Activated CD4-positive, alpha-beta T cell treated with anti-CD3 and anti-CD28 coated beads, Interleukin-10, Interleukin-2, amounts not matched to agents 100 ng/mL and 50 ng/mL, durations not matched to agents 16 hours and 8 hours (primary cell): ENCODE data around the gene TMEM225B.
"Not testable (repeated sequence)": the region's sequence is repeated elsewhere in the genome, so short reads cannot be mapped to it uniquely, and the experiment has no call there.

Experiments used
- DNase-seq: peaks from one replicate; pipeline ENCODE4 v3.0.0-alpha.2; 2020

TMEM225B gene, protein sequence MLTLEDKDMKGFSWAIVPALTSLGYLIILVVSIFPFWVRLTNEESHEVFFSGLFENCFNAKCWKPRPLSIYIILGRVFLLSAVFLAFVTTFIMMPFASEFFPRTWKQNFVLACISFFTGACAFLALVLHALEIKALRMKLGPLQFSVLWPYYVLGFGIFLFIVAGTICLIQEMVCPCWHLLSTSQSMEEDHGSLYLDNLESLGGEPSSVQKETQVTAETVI

DNA sequence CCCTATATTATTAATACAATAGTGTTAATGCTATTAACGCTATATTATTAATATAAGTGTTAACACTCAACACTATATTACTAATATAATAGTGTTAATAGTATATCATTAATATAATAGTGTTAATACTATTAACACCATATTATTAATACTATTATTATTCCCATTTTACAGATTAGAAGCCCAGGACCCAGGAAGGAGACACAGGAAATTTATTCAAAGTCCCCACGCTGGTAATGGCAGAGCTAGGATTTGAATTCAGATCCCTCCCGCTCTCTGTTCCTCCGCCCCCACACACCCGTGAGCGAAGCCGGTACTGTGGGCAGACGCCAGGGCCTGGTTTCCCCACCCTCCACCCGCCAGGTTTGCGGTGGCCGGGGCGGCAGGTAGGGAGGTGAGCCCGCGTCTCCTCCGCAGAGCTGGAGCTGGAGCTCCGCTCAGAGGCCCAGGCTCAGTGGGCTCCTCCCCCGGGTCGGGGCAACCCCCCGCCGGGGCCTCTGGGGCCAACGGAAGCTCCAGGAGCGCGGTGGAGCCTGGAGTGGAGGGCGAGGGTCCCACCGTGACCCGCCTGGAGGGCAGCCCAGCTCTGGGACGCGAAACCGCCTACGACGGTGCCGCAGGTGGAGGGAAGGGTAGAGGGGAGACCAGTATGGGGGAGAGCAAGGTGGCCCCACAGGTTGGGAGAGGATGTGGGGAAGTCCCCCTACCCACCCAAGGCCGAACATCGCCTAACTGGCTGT, at the start of gene TMEM225B:
TSS of gene TMEM225B (plus strand) at position 506 of the 740 bp plus-strand sequence. CDS start 6,122 bp downstream, outside the sequence.
- DNase-seq, result no peak

DNA sequence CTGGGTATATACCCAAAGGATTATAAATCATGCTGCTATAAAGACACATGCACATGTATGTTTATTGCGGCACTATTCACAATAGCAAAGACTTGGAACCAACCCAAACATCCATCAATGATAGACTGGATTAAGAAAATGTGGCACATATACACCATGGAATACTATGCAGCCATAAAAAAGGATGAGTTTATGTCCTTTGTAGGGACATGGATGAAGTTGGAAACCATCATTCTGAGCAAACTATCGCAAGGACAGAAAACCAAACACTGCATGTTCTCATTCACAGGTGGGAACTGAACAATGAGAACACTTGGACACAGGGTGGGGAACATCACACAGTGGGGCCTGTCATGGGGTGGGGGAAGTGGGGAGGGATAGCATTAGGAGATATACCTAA, 48.5 kb upstream of the TMEM225B start:
- DNase-seq, result not testable (repeated sequence)

DNA sequence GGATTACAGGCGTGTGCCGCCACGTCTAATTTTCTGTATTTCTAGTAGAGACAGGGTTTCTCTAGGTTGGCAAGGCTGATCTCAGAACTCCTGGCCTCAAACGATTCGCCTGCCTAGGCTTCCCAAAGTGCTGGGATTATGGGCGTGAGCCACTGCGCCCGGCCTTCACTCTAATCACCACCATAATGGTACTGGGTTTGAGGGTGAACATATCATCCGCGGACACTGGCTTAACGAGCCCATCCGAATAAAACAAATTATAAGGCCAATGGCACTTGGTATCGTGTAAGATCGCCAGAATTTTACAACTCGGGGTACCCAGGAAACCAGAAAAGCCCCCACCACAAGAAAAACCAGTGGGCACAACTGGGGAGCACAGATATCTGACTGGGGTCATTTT, 46.7 kb upstream of the TMEM225B start:
- no peak for DNase-seq

DNA sequence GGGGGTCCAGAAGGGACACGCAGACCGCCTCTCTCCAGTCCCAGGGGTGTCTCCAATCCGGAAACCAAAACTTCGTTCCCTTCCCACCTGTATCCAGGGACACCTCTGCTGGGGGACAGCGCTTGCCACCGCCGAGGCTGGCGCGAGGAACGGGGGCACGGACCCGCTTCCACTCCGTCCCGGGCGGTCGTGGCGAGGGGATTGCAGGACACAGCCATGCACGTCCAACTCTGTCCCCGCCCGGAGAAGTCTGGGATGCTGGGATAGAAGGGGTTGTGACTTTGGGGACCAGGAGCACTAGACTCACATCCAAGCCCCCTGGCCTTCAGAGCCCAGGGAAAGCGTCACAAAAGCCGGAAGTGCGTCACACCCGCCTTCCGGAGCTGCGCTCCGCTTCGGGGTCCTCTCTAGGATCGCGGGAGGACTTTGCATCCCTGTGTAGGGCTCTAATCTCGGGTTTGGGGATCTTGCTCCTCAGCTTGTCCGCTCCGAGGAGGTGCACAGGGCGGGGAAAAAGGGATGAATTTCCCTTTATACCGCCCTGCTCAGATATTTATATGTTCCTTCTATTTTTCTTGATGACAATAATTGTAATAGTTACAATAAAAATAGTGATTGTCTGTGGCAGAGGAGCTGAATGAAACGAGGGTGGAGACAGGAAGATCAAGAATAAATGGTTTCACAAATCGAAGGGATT, 46.2 kb upstream of the TMEM225B start, which contains the start of gene FAM200A:
TSS of gene FAM200A (minus strand) at position 348 of the 697 bp plus-strand sequence. CDS start 3,707 bp downstream, outside the sequence.
- peak; percentile 90 for DNase-seq

DNA sequence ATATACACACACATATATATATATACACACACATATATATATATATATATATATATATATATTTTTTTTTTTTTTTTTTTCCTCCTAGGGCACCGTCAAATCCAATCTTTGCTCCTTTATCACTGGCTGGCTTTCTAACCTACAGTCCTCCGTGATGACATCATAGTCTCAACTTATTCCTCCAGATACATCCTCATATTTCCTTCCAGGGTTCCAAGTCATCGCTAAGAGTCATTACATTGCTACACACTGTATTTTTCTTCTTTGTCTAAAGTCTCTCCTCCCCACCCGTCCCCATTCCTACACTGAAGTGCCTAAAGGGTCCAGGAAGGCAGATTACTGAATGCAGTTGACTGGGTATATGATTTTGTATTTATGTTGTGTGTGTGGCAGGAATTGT, 45.0 kb upstream of the TMEM225B start:
- no peak for DNase-seq

DNA sequence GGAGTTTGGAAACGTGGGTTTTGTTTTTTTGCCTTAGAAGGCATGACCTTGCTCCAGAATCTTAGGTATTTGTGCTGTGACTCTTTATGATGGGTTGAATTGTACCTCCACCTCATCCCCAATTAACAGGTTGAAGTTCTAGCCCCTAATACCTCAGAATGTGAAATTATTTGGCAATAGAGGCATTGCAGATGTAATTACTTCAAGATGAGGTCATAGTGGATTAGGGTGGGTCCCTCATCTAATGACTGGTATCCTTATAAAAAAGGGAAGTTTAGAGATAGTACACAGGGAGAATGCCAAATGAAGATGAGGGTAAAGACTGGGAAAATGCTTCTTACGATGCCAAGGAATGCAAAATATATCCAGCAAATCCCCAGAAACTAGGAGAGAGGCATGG, 43.1 kb upstream of the TMEM225B start:
- no peak for DNase-seq

DNA sequence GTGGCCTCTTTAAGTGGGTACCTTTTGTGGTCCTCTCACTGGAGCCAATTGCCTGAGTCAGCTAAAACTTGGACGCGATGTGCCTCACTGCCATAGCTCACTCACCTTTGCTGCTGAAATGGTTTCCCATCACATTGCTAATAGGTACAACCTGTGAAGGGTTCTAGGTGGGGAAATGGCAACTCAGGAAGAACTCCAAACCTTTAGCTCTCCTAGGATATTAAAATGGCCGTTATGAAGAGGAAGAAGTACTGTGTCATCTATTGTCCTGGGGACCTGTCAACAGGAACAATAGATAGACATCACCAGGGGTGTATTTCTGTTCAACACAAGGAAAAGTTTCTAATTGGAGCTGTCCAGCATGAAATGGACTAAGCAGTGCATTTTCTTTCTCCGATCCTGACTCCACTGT, 40.9 kb upstream of the TMEM225B start:
- DNase-seq, result no peak

DNA sequence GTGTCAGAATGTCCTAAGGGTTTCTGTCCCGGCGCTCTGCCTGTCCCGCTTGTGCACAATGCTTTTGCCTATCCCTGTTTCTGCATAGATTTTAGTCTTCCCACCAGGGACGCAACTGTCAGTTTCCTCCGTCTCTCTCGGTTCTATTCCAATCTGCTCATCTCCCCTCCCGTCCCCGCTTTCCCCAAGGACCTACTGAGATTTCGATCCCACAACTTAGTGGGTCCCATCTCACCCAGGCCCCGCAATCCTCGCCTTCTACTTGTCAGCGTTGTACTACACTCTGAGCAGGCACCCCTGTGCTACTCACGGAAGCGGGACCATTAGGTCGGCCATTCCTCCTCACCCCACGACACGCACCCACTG, 40.1 kb upstream of the TMEM225B start:
- peak; percentile 5 for DNase-seq

DNA sequence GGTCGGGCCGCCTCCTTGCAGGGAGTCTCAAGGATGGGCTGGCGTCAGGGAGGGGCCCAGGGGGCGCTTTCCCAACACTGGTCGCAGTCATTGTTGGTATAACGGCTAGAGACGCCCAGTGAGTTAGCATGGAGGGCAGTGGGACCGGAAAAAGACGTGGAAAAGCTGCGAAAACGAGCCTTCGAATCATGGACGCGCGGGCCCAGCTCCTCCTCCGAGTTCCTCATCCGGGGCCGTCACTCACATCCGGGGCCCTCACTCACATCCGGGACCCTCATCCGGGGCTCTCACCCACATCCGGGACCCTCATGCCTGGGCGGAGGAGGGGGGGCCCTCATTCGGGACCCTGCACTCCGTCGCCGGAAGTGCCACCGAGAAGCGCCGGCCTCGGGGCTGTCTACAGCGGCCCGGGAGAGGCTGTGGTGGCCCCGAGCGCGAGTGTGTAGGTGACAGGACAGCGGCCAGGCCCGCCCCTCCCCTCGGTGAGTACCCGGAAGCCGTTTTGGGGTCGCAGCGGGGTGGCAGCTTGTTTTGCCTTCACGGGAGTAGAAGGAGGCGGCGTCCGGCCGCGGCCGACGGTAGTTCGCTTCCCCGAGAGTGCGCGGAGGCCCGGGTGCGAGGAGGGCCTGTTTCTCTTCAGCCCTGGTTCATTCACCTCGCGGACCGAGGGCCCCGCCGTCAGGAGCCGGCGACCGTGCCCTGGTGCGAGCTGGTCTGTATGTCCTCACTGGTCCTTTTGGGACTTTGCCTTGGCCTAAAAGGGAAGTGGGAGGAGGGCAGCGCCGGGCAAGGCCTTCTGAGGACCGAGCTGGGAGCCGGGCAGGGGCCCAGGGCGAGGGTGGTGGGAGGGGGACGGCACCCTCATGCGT, 39.5 kb upstream of the TMEM225B start, which contains the start of gene ZNF655:
TSS of gene ZNF655 (plus strand) at position 337 of the 869 bp plus-strand sequence. CDS start 1,918 bp downstream, outside the sequence.
- DNase-seq, result peak; percentile 89

DNA sequence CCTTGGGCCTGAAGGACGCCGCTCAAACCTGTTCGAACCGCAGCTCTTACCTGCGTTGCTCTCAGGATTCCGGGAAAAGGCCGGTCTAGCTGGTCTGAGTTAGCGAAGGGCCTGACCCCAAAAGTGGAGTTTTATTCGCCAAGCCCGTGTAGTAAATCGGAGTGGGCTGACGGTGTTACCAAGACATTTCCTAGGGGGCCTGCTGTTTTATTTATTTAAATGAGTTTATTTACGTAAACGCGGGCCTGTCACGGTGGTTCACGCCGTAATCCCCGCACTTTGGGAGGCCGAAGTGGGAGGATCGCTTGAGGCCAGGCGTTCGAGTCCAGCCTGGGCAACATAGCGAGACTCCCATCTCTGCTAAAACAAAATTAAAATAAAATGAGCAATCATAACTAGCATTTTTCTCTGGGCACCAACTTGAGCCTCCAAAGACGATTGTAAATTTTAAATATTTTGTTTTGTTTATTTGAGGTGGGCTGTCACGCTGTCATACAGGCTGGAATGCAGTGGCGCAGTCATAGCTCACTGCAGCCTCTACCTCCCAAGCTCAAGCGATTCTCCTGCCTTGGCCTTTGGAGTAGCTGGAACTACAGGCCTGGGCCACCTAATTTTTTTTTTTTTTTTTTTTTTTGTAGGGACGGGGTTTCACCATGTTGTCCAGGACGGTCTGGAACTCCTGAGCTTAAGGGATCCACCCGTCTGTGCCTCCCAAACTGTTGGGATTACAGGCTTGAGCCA, 38.7 kb upstream of the TMEM225B start:
- no peak for DNase-seq

DNA sequence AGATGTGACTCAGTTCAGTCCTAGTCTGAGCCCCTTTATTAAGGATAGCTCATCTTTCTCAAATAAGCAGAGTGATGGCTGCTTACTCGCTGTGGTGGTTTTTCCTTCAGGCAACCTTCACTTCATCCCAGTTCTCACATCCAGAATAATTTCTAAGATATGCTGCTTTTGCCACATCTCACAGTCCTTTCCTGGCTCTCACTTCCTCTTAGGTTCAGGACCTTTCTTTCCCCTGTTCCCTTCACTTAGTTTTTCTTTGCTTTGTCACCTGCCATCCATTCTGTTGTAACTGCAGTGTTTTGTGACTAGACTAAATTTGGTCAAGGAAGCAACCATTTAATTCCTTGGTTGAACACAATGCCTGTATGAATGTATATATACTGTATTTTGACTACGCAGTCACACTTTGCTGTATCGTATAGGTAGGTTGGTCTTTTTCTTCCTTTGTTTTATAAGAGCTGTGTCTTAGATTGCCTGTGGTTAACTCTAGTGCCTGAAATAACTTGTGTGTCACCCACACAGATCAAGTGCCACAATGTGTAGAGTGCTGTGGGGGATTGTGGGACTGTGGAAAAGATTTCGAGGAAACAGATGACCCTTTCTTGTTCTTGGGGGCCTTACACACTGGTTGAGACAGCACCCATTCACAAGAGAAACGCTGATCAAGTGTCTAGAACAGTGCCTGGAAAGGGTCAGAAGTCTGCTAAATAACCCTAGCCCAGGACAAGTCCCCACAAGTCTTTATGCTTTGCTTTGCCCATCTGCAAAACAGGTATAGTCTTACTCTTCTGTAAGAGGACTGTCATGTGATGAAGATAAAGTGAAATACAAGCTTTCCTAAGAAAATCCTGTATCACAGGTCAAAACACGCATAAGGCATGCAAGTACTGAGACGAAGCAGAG, 37.0 kb upstream of the TMEM225B start:
- no peak for DNase-seq

DNA sequence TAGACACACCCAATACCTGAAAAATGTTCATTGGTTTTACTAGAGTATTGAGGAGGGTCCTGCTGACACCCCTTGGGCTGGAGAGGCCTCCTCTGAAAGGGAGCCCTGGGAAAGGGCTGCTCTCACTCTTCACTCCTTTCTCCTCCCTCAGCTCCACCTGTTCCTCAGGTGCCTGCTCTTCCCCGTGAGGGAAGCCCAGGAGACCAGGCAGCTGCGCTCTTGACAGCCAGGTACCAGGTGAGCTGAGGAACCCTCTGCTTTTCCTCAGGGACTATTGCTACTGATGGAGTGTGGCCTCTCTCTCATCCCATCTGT, 36.4 kb upstream of the TMEM225B start:
- DNase-seq, result no peak

DNA sequence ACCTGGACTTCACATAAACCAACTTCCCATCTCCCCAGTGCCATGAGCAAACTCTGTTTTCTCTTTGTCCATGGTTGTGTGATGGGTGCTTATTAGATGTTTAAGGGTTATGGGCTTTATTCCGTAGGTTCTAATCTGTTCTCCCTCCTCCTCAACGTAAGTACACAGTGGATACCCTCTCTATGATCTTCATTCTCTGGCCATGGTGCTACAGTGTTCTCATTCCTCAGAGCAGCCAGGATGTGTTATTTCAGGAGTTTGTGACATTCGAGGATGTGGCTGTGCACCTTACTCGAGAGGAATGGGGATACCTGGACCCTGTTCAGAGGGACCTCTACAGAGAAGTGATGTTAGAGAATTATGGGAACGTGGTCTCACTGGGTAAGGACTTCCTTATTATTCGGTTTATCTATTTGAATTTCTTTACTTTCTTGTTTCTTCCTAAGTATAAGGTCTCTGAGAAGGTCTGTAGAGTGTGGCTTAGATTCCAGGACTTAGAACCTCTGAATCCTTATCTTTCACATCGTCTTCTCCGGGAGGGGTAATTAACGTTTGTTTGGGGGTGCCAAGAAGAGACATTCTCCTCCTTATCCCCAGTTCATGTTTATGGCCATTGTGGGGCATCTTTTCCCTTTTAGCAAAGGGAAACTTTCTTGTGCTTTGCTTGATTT, 35.8 kb upstream of the TMEM225B start:
- DNase-seq, result no peak

DNA sequence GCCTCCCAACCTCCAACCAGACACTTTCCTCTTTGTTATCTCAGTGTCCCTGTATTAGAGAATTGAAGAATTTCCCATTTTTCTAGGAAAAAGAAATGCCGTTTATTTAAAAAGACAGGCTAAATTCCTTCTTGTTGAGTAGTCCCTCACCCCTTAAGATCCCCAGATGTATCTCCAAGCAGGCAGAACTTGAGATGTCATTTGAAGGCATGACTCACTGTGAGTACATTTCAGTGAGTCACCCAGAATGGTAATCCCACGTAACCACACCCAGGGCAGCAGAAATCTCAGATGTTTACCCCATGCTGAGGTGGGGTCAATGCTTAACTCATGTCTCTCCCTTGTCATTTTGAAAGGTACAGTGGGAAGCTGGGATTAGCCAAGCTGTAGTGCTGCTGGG, 35.2 kb upstream of the TMEM225B start:
- DNase-seq, result peak; percentile 75

DNA sequence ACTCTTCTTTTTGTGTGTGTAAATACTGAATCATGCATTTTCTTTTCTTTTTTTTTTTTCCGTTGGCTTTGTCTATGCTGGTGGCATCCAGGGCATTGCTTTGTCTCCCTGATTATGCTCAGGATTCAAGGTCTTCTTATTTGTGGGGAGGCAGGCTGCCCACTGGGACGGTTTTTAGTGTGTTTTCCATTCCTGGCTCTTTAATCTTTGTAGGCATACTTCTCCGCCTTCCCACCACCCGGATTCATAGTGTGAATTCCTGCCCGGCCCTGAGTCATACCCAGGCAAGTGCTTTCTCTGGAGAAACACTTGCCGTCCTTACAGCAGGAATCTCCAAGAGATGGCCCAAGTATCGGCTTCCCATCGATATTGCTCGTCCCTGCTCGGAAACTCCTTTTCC, 34.4 kb upstream of the TMEM225B start:
- no peak for DNase-seq

DNA sequence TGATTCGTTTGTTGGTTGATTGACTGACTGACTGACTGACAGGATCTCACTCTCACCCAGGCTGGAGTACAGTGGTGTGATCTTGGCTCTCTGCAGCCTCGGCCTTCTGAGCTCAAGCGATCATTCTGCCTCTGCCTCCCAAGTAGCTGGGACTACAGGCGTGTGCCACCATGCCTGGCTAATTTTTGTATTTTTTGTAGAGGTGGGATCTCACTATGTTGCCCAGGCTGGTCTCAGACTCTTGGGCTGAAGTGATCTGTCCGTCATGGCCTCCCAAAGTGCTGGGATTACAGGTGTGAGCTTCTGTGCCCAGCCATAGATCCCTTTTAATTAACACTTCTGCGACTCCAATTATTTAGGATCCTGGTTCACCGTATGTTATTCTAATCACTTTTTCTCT, 29.3 kb upstream of the TMEM225B start:
- not testable (repeated sequence) for DNase-seq

DNA sequence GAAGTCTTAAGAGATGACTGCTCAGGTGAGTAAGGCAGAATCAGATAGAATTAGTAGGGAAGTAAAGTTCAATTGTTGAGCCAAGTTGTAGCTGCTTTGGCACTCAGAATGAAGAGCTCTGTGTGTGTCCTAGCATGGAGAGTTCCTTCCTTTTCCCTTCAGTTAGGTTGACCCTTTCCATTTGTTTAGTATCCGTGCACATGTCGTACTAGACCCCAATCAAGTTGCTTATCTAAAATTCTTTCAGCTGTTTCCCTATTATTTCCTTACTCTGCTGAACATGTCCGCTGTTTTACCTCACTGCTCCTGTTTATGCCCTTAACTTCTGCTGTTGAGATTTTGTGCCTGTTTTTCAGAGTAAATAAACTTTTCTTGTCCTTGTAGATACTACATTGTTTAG, 26.3 kb upstream of the TMEM225B start:
- DNase-seq, result no peak

DNA sequence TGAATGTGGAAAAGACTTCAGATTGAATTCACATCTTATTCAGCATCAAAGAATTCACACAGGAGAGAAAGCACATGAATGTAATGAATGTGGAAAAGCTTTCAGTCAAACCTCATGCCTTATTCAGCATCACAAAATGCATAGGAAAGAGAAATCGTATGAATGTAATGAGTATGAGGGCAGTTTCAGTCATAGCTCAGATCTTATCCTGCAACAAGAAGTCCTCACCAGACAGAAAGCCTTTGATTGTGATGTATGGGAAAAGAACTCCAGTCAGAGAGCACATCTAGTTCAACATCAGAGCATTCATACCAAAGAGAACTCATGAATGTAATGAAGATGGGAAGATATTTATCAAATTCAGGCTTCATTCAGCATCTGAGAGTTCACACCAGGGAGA, 24.8 kb upstream of the TMEM225B start:
- no peak for DNase-seq

DNA sequence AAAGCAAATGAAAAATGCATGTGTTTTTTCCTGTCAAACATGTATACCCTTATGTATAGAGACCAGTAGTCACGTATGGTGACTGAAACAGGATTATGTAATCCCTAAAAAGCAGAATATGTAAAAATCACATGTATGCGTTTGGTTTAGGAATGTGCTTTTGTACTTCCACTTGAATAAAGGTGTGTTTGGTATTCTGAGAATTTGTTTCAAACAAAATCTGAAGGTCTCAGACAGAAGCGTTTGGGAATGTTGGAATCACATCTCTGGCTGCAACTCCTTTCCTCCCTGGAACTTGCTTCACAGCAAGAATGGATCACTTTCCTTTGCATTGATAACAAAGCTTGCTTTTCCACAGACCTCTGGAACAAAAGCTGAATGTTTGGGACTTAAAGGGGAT, 21.8 kb upstream of the TMEM225B start:
- no peak for DNase-seq

DNA sequence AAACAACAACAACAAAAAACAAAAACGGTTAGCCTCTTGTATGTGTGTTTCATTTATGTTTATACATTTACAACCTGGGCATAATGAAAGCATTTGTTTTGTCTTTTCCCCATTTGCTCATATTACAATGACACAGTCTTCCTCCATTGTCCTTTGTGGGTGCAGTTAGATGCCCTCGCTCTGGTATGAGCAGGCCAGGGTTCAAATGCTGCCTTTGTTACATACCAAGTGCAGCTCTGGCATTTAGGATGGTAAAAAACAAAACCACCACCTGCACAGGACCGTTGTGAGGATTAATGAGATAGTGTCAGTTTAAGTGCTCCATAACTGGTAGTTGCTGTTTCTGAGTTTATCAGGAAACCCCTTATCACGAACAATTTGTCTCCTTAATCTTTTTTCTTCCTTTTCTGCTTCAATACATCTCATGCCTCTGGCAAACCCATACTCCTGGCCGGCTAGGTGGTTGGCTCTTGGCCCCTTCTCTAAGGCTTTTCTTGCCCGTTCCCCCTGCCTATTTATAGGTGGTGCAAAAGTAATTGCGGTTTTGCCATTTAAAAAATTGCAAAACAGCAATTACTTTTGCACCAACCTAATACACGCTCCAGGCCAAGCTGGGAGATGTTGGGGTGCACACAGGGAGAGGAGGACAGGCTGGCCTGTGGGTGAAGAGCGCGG, 18.6 kb upstream of the TMEM225B start:
- no peak for DNase-seq
